NCI-H526 treated with DMSO at 0.1 percent for 48 hours (cell line): Measurements from ENCODE around the gene PRDX5.

Experiments used
- DNase-seq: peaks from one replicate; lab custom pipeline; 2025; lab: John Stamatoyannopoulos, UW

PRDX5 gene

DNA sequence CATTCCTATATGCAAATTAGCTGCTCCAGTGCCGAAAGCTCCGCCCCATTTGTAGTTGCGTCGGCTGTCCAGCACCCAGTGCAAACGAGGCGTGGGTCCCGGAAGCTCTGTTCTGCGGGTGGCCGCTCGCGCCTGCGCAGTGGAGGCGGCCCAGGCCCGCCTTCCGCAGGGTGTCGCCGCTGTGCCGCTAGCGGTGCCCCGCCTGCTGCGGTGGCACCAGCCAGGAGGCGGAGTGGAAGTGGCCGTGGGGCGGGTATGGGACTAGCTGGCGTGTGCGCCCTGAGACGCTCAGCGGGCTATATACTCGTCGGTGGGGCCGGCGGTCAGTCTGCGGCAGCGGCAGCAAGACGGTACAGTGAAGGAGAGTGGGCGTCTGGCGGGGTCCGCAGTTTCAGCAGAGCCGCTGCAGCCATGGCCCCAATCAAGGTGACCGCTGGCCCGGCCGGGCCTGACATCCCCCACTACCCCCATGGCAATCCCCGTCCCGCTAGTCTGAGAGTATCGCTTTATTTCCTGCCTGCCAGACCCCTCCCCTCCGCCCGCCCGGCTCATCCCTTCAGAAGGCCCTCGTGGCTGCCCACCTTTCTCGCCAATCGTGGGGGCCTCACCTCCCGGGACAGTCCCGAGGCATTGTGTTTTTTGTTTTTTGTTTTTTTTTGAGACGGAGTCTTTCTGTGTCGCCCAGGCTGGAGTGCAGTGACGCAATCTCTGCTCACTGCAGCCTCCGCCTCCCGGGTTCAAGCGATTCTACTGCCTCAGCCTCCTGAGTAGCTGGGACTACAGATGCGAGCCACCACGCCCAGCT, at the start of gene PRDX5:
Gene PRDX5 (plus strand): TSS at position 161 of the 805 bp plus-strand sequence. CDS start 95 bp downstream, at position 256.
- DNase-seq, result peak; percentile 99

DNA sequence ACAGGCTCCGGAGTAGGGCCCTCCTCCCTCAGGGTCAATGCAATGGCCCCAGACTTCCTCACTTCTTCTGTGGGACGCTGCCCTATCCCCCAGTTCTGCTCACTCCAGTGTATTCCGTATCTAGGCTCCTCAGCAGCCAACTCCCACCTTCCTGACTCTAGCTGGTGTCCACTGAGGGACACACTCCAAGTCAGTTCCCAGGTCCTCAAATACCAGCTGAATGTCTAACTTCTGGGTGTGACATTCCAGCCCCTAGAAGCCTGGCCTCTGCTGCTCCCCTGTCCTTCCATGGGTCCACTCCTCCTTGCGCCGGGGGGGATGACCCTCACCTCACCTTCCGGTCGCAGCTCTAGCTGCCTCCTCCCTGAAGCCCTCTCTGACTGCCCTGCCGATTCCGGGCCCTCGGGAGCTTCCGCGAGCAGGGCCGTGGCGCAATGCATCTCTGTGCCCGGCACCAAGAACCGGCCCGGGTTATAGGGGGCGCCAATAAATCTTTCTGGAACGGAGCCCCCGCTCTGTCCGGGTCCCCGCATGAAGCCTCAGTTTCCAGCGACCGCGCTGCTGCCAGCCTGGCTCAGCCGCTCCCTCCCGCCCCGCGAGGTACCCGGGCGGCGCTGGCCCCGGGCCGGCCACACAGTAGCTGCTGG, 48.9 kb upstream of the PRDX5 start:
- no peak for DNase-seq

DNA sequence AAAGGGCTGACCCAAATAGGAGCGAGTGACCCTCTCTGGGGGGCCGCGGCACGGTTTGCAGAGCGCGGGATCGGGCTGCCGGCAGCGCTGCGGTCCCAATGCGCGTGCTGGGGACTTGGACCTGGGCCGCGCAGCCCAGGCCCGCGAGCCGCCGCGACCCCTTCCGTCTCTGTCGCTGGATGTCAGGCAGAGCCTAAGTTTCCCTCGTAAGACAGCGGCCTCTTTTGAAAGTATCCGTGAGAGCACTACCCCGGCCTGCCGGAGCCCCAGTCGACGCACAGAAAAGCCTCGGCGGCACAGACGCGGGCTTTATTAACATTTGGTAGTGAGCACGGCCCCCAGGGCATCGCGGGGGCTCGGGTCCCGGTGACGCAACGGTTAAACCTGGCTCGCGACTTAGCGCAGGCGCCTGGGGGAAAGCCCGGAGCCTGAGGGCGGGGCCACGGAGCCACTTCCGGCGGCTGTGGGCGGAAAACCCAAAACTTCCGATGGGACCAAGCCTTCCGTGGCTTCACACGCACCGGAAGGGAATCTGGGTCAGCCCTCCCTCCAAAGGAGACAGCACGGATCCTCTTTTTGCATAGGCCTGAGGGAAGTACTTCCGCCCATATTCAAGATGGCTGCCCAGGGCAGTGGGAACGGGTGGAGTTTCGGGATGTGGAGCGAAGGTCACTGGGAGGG, 48.2 kb upstream of the PRDX5 start:
- DNase-seq, result peak; percentile 99

- no peak for DNase-seq
Measured at GRCh38 chr11:64275031-64275800, 42.7 kb upstream of the PRDX5 start.

GRCh38 chr11:64275841-64276240, 42.1 kb upstream of the PRDX5 start:
- DNase-seq, result no peak

DNA sequence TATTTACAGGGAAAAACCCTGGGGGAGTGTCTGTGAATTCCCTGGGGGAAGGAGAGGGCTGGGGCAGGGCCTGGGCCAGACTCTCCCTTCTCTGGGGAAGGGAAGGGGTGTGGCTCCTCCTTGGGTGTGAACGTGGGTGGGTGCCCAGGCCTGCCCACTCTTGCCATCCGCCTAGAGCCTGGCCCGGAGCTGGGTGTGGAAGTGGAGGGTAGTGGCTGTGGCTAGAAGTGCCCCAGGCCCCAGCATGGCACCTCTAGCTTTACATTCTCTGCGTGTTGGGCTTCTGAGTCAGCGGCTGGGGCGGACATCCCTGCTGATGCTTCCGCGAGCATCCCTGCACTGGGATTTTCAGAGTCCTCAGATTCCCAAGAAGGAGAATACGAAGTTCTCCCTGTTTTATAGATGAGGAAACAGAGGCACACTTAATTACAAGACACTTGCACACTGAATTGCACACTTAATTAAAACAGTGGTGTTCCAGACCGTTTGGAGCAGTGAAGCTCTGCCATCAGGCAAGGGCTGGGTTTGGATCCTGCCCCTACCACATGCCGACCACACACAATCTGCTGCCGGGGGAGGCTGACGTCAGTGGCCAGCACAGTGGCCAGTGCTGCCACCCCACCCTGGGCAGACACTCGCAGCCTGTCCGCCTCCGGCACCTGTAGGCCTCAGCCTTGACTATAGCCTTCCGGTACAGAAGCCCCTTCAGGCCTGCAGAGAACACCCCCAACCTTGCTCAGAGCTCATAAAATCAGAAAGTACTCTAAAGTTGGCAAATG, 41.1 kb upstream of the PRDX5 start:
- DNase-seq, result no peak

- no peak for DNase-seq
Measured at GRCh38 chr11:64278576-64279190, 39.2 kb upstream of the PRDX5 start.

- DNase-seq, result no peak
Measured at GRCh38 chr11:64281957-64282770, 35.8 kb upstream of the PRDX5 start.

DNA sequence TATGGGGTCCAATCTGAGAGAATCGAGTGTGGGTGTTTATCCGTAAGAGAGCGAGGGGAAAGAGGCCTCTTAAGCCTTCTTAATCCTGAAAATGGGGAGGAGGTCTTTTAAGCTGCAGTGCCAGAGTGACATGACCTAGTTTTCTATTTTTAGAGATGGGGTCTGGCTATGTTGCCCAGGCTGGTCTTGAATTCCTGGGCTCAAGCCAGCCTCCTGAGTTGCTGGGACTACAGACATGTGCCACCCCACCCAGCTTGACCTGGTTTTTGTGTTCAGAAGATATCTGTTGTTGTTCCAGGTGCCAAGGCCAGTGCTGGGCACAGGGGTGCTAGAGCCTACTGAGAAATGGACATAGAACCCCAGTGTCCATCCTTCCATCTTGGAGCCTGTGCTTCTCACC, 34.8 kb upstream of the PRDX5 start:
- DNase-seq, result no peak

- DNase-seq, result peak; percentile 91
Measured at GRCh38 chr11:64284048-64284961, 33.6 kb upstream of the PRDX5 start, which contains the start of gene BAD. Gene BAD, minus strand, starts transcription at chr11:64284665. Its CDS starts 297 bp downstream, at chr11:64284368.

GRCh38 chr11:64284962-64285884, 32.7 kb upstream of the PRDX5 start, which contains the start of gene GPR137:
Gene GPR137, plus strand, starts transcription at chr11:64285848. Its CDS starts 677 bp downstream, at chr11:64286525.
- DNase-seq, result peak; percentile 67

GRCh38 chr11:64285885-64286800, 31.8 kb upstream of the PRDX5 start:
- no peak for DNase-seq

GRCh38 chr11:64286801-64287159, 31.1 kb upstream of the PRDX5 start:
- DNase-seq, result no peak

DNA sequence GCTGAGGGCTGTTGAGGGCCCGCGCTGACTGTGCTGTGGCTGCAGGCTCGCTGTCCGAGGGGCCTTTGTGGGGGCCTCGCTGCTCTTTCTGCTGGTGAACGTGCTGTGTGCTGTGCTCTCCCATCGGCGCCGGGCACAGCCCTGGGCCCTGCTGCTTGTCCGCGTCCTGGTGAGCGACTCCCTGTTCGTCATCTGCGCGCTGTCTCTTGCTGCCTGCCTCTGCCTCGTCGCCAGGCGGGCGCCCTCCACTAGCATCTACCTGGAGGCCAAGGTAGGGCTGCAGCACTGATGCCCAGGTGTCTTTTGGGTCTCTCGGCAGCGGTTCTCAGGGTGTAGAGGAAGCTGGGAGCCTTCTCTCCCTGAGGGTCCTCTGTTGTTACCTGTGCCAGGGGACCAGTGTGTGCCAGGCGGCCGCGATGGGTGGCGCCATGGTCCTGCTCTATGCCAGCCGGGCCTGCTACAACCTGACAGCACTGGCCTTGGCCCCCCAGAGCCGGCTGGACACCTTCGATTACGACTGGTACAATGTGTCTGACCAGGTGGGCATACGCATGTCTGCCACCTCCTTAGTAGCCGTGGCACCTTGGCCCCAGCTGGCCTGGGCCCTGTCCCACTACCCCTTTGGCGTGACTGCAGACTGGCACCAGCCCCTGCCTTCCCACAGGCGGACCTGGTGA, 30.1 kb upstream of the PRDX5 start:
- no peak for DNase-seq

DNA sequence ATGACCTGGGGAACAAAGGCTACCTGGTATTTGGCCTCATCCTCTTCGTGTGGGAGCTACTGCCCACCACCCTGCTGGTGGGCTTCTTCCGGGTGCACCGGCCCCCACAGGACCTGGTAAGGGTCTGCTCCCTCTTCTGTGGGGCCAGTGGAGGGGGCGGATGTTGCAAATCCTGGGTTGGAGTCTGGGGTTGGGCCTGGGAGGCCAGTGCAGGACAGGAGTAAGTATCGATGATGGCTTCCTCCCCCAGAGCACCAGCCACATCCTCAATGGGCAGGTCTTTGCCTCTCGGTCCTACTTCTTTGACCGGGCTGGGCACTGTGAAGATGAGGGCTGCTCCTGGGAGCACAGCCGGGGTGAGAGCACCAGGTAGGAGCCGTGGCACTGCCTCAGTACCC, 29.6 kb upstream of the PRDX5 start:
- no peak for DNase-seq

DNA sequence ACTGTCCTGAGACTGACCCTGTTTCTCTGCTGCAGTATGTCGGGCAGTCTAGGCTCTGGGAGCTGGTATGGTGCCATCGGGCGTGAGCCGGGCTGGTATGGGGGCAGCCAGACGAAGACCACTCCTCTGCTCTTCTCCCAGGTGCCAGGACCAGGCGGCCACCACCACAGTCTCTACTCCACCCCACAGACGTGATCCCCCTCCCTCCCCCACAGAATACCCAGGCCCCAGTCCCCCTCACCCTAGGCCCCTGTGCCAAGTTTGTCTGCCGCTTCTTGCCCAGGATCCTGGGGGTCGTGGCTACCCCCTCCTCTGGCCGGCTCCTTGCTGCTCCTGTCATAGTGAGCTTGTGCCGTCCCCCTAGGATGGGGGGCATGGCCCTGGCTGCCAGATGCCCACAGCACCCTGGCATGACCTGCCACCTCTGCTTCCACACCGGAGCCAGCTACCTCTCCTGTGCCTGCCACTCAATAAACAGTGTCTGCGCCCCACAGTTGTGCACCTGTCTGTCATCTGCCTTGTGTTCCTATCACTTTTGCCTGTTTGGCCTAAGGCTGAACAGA, 28.8 kb upstream of the PRDX5 start:
- no peak for DNase-seq
